HFF-Myc (cell line): Measurements from ENCODE around the gene IMMP2L.

Experiments used
- DNase-seq: peaks from one replicate; pipeline ENCODE4 v3.0.0-alpha.2; 2011; ENCODE audit warnings: low read depth; ENCODE audit errors: extremely low read depth
- H3K4me3 ChIP-seq: replicated peaks from 2 replicates; pipeline ENCODE4 v1.5.1; 2011; ENCODE audit warnings: low read depth, mild to moderate bottlenecking, control low read depth, low read length
- TF ChIP-seq, protein P1 (sequence below): IDR thresholded peaks from 2 replicates; pipeline ENCODE4 v1.5.1; 2012; ENCODE audit warnings: mild to moderate bottlenecking, low read depth, low read length, control low read depth; ENCODE audit errors: missing control alignments

IMMP2L gene

DNA sequence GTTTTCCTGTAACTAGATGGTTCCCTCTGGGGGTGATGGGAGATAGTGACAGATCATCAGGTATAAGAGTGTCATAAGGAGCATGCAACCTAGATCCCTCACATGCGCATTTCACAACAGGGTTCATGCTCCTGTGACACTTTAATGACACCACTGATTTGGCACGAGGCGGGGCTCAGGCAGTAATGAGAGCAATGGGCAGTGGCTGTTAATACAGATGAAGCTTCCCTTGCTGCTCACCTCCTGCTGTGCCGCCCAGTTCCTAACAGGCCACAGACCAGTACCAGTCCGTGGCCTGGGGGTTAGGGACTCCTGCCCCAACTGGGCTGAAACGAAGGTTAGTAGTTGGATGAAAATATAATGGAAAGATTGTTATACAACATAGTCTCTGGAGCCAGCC, 673.0 kb downstream of the IMMP2L start:
- no peak for DNase-seq
- H3K4me3 ChIP-seq: no peak overlapping the region
- TF ChIP-seq, protein P1, sequence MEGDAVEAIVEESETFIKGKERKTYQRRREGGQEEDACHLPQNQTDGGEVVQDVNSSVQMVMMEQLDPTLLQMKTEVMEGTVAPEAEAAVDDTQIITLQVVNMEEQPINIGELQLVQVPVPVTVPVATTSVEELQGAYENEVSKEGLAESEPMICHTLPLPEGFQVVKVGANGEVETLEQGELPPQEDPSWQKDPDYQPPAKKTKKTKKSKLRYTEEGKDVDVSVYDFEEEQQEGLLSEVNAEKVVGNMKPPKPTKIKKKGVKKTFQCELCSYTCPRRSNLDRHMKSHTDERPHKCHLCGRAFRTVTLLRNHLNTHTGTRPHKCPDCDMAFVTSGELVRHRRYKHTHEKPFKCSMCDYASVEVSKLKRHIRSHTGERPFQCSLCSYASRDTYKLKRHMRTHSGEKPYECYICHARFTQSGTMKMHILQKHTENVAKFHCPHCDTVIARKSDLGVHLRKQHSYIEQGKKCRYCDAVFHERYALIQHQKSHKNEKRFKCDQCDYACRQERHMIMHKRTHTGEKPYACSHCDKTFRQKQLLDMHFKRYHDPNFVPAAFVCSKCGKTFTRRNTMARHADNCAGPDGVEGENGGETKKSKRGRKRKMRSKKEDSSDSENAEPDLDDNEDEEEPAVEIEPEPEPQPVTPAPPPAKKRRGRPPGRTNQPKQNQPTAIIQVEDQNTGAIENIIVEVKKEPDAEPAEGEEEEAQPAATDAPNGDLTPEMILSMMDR: no peak

DNA sequence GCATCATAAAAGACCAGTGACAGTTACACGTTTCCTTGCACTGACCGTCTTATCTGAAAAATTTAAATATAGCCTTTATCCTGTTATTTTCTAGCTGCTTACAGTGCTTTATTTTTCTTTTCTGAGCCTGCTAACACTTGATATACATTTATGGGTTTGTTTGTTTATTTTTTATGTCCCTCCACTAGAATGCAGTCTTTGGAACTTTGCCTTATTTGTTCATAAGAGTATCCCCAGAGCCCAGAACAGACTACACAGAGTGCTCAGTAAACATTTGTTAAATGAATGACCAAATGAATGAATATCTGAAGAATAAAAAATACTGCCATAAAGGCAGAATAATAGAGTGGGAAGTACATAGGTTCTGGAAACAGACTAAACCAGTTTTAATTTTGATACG, 673.7 kb downstream of the IMMP2L start:
- no peak for DNase-seq
- no peak overlapping the region for H3K4me3 ChIP-seq
- TF ChIP-seq, protein P1: no peak

GRCh38 chr7:110885474-110885873, 676.8 kb downstream of the IMMP2L start:
- DNase-seq: no peak
- H3K4me3 ChIP-seq: no peak overlapping the region
- TF ChIP-seq, protein P1: no peak

- H3K4me3 ChIP-seq: no peak overlapping the region
- TF ChIP-seq, protein P1: no peak
- DNase-seq: no peak
Measured at GRCh38 chr7:110881721-110882120, 680.6 kb downstream of the IMMP2L start.

GRCh38 chr7:110880971-110881370, 681.3 kb downstream of the IMMP2L start:
- no peak overlapping the region for H3K4me3 ChIP-seq
- DNase-seq: no peak
- TF ChIP-seq, protein P1: no peak

GRCh38 chr7:110877016-110877415, 685.3 kb downstream of the IMMP2L start:
- TF ChIP-seq, protein P1: no peak
- H3K4me3 ChIP-seq: no peak overlapping the region
- no peak for DNase-seq

- no peak for DNase-seq
- TF ChIP-seq, protein P1: no peak
Measured at GRCh38 chr7:110875346-110875745, 686.9 kb downstream of the IMMP2L start.

More at GRCh38 chr7:110875346-110875745, 686.9 kb downstream of the IMMP2L start:
- H3K4me3 ChIP-seq: no peak overlapping the region
